Embryonic facial prominence (tissue), 1 donor: Measurements from ENCODE around the gene PCSK9.

Experiments used
- DNase-seq: peaks from one replicate; pipeline ENCODE4 v3.0.0-alpha.2; 2016; ENCODE audit errors: extremely low spot score

PCSK9 gene

DNA sequence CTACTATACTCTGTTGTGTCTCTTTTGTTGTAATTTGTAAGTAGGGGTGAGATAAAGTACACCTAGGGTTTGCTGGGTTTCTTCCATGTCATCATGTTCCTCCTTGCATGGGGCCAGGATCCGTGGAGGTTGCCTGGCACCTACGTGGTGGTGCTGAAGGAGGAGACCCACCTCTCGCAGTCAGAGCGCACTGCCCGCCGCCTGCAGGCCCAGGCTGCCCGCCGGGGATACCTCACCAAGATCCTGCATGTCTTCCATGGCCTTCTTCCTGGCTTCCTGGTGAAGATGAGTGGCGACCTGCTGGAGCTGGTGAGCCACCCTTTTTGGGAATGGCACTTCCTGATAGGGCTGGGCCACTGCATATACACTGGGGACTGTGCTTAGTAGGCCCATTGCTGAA is 4.4 kb downstream of the PCSK9 start:
- no peak for DNase-seq

DNA sequence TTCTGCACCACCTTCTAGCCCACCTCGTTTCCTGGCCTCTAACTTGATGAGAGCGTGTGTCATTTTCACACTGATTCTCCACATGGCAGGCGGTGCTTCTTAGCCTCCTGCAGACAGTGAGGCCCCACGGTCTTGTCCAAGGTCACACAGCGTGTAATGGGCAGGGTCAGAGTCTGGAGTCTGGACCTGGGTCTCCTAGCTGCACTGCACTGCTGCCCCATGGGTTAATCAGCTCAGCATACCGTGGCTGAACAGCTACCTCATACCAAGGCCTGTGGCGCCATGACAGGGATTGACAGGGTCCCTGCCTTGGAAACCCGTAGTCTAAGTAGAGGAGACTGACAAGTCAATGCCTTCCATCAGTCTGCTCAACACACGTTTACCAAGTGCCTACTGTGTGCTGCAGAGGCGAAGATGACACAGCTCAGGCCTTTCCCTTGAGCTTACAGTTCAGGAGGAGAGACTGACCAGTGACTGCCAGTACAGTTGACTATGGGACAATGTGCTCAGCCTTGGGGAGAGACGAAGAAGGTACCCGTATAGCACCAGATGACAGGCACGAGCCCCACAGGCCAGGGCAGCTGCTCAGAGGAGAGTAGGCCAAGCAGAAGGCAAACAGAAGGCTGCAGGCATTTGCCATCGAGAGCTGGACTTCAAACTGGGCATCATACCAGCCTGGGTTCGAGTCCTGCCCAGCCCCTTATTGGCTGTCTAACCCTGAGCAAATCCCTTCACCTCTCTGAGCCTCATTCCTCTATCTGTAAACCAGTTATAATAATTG is 5.5 kb downstream of the PCSK9 start:
- DNase-seq: no peak

DNA sequence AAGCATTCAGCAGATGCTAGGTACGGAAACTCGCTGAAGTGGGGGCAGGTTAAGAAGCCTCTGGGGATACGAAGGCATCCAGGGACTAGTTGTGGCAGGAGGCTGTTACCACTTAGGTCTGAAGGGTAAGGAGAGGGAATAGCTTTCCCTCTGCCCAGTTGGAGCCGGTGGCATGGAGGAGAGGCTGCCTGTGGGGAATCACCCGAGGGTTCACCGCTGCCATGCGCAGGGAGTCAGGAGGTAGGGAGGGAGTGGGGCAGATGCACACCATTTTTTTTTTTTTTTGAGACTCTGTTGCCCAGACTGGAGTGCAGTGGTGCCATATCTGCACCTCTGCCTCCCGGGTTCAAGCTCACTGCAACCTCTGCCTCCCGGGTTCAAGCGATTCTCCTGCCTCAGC is 6.1 kb downstream of the PCSK9 start:
- DNase-seq: no peak

DNA sequence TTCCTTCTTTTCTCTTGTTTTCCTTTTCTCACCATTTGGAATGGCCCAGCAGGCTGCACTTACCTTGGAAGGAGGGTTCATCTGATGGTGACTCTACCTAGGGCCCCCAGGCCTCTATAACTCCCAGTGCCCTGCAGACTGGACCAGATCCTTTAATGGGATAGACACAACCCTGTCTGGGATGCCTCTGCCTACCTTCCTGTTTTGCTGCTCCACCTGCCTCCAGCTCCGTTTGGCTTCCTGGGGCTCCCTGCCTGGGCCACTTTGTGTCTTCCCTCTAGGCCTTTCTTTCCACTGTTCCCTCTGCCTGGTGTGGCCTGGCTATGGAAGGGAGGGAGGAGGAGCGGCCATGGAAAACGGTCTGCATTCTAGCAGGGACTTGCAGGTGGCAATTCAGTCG is 7.5 kb downstream of the PCSK9 start:
- no peak for DNase-seq

DNA sequence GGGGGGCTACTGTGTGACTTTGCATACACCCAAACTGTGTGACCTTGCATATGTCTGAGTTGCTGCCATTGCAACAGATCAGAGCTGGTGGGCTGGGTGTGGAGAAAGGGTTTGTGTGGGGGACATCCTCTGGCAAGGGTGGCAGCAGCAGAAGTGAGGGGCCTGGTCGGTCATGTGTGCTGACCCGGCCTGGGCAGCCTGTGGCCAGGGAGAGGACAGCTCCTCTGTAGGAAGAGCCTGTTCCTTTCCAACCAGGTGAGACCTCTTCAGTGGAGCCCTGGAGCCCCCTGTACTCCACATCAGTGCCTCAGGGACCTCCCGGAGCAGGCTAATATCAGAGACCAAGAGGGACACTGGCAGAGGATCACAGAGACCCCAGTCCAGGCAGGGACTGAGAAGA is 8.3 kb downstream of the PCSK9 start:
- DNase-seq: no peak

DNA sequence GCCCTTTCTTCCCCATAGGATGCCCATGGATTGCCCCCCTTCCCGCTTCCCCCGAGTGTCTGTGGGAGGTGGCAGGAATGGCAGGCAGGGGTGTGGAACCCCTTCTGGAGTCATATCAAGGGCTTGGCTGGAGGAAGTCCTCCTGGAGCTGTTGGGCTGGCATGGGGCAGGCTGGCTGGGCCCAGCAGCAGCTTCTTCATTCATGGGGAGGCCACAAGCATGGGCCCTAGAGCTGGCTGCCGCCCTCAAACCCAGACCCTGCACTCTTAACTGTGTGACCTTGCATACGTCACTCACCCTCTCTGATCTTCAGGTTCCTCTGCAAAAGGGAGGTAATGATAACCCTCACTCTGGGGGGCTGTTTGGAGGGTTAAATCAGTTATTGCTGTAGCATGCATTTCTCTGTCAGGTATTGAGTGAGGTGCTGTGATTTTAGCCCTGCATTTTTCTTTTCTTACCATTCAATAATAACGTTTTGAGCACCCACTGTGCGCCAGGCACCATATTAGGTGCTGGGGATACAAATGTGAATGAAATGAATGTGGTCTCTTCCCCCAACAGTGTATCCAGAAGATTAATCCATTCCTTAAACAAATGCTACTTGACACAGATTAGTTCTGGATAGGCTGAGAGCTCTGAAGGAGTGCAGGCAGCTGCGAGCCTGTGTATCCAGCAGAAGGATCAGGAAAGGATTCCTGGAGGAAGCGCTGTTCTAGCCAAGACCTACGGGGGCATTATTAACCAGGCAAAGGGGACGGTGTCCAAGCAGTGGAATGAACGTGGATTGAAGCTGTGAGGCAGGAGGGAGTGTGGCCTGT is 9.3 kb downstream of the PCSK9 start:
- no peak for DNase-seq

DNA sequence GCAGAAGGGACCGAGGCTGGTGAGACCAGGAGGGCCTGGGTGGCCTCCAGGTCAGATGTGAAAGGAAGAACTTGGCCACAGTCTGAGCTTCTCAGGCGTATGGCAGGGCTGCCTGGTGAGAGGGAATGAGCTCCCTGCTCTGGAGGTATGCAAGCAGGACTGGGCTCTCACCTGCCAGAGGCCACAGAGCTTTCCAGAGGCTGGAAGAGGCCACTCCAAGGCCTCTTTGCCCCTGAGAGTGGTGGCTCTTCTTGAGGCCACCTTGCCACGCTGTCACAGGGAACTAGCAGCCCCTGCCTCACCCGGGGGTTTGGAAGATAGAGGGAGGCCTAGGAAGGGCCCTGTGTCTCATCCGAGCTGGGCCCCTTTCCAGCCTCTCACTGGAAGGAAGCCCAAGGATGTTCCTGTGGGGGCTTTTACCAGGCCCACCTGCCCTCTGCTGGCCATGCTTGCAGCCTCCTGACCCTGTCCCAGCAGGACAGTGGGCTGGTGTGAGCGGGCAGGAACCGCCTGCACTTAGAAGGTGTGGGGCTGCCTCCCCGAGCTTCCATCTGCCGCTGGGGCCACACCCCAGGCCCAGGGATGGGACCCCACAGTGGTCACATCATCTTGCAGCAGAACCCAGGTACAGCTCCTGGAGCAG is 10.0 kb downstream of the PCSK9 start:
- DNase-seq: no peak

DNA sequence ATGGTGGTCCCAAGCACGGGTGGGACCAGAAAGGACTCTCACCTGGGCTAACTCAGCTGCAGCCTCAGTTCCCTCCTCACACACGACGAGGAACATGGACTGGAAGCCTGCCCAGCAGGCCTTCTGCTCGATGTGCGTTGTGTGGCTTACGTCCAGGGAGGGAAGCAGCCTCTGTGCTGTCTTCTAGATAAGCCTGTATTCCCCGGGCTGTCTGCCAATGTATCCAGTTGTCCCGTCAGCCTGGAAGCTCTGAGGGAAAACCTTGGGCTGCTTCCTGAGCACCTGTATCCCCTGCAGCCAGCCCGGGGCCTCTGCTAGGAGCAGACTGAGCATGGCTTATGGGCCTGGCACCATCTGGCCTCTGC is 10.5 kb downstream of the PCSK9 start:
- no peak for DNase-seq

DNA sequence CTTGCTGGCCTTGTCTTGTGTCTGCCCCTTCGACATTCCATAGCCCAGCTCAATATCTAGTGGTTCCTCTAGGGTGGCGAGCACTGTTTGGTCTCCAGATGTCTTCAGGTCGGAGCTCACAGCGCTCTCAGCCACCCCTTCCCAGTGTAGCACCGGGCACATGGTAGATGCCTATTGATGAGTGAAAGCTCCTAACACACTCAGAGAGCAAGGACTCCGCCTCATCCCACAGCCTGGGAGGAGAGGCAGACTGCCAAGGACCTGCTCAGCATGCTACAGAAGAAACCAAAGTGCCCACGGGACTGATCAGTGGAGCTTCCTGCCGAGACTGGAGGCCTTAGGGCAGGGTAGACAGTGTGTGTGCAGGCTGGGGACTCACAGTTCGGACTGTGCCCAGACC is 10.9 kb downstream of the PCSK9 start:
- DNase-seq: no peak

DNA sequence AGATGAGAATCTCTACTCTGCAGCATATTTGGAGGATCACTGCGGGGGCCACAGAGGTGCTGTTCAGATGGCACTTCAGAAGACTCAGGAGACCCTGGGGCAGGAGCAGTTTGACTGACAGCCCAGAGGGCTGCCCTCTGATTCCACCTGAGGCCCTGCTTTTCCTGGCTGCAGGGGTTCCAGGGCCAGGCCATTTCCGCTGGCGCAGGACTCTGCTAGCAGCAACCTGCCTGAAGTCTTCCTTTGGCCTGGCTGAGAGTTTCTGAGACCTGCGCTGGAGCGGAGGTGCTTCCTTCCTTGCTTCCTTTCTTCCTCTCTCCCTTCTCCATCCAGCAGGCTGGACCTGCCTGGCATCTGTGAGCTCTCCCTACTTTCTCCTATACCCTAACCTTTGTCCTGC is 11.8 kb downstream of the PCSK9 start:
- no peak for DNase-seq

DNA sequence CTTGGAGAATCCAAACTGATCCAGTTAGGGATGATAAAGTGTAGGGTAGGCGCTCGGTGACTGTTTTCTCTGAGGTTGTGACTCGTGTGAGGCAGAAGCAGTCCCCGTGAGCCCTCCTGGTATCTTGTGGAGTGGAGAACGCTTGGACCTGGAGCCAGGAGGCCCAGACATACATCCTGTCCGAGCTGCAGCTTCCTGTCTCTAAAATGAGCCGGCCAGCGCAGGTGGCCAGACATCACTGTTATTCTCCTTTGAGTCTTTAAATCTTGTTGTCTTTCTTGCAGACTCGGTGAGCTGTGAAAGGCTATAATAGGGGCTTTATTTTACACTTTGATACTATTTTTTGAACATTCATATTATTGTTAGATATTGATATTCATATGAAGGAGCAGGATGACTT is 12.3 kb downstream of the PCSK9 start:
- DNase-seq: no peak

DNA sequence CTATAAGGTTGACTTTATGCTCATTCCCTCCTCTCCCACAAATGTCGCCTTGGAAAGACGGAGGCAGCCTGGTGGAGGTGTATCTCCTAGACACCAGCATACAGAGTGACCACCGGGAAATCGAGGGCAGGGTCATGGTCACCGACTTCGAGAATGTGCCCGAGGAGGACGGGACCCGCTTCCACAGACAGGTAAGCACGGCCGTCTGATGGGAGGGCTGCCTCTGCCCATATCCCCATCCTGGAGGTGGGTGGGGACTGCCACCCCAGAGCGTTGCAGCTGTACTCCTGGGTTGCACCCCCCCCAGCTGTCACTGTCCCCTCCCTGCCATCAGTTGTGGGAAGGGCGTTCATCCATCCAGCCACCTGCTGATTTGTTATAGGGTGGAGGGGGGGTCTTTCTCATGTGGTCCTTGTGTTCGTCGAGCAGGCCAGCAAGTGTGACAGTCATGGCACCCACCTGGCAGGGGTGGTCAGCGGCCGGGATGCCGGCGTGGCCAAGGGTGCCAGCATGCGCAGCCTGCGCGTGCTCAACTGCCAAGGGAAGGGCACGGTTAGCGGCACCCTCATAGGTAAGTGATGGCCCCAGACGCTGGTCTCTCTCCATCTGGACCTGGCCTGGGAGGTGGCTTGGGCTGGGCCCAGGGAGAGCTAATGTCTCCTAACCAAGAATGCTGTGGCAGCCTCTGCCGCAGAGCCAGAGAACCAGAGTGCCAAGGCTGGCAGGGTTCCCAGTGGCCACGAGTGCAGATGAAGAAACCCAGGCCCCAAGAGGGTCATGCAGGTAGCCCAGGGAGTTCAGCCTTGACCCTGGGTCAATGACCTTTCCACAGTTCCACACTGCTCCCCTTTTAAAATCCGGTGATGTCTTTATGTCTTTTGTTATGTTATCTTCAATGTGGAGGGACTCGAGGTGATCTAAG is 13.1 kb downstream of the PCSK9 start:
- no peak for DNase-seq

DNA sequence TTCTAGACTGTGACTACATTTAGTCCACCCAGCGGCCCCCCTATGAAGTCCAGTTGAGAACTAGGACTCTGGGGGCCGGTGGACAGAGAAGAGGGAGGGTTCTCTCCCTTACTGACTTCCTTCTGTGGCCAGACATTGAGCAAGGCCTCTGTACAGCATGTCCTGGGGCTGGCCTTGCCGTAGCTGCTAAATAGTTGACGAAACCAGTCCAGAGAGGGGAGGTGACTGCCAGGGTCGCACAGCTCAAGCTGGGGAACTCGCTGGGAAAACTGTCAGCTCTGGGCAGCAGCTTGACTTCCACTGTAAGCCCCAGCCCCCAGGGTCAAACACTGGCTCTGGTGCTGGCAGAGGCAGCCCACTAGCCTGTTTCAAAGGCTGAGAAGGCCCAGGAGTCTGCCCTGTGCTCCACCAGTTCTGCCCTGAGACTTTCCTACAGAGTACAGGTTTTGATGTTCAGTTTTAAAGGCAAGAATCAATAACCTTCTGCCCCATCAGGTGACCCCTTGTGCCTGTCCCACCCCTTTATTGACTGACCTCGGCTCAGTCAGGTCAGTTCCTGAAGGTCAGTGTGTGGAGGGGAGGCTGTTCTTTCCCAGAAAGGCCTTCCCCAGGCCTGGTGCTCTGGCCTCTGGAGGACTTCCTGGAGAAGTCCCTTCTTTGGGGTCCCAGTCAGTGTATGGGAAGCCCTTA is 14.1 kb downstream of the PCSK9 start:
- DNase-seq: no peak

DNA sequence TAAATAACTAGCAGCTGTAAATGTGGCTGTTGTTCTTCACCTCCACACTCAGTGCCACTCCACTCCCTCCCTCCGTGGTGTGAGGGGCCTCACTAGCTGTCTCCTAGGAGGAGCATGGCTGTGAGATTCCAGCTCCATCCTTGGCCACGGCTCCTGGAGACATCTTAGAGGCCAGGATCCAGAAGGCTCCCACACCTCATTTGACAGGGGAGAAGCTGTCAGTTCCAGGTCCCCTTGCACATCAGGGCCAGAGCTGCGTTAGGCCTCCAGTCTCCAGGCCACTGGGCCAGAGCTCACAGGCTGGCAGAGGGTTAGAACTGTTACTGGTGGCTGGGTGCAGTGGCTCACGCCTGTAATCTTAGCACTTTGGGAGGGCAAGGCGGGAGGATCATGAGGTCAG is 15.0 kb downstream of the PCSK9 start:
- DNase-seq: no peak

DNA sequence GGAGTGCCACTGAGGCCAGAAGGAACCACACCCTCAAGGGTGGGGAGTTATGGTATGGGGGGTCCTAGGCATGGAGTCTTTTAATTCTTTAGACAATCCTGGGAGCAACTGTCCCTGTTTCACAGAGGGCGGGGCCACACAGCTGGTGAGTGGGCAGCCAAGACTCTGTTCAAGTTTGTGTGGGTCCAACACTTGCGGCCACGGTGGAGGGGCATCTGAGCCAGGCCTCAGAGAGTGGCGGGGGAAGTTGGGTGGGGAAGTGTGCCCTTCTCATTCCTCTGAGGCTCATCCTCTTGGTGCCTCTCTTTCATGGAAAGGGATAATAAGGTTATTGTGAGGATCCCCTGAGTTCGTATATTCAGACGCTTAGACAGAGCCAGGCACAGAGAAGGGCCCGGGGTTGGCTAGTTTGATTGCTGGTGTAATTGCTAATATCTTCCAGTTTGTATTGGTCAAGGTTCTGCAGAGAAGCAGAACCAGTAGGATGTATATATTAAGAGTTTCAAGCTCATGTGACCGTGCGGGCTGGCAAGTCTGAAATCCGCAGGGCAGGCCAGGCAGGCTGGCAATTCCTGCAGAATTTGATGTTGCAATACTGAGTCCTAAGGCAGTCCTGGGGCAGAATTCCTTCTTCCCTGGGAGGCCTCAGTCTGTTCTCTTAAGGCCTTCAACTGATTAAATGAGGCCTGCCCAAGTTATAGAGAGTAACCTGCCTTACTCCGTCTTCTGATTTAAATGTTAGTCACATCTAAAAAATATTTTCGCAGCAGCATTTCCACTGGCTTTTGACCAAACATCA is 15.9 kb downstream of the PCSK9 start:
- no peak for DNase-seq

DNA sequence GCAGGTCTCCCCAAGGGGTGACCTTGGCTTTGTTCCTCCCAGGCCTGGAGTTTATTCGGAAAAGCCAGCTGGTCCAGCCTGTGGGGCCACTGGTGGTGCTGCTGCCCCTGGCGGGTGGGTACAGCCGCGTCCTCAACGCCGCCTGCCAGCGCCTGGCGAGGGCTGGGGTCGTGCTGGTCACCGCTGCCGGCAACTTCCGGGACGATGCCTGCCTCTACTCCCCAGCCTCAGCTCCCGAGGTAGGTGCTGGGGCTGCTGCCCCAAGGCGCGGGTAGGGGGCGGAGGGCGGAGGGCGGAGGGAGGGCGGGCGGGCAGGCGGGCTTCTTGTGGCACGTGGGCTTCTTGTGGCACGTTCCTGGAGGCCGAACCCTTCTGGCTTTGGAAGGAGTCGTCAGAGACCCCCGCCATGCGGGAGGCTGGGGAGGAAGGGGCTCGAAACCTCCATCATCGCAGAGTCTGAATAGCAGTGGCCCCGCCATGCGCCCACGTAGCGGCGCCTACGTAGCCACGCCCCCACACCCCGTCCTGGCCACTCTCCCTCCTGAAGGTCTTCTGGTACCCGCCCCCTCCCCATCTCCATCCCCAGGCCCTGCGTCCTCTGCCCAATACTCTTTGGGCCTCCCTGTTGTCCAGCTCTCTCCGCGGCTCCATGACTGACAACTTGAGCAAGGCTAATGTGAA is 16.7 kb downstream of the PCSK9 start:
- DNase-seq: no peak

DNA sequence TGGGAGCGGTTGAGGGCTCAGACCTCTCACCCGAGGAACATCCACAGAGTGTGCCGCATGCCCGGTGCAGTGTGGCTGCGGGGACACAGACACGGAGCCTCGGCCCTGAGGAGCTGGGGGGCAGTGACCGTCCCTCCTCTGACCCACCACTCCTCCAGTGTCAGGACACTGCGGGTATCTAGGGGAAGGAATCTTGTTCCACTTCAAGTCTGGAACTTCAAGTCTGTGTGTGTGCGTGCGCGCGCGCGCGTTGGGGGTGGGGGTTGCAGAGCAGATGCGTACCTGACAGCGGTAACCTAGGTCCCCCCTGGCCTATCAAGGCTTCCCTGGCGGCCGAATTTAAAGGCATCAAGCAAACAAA is 17.3 kb downstream of the PCSK9 start:
- no peak for DNase-seq

DNA sequence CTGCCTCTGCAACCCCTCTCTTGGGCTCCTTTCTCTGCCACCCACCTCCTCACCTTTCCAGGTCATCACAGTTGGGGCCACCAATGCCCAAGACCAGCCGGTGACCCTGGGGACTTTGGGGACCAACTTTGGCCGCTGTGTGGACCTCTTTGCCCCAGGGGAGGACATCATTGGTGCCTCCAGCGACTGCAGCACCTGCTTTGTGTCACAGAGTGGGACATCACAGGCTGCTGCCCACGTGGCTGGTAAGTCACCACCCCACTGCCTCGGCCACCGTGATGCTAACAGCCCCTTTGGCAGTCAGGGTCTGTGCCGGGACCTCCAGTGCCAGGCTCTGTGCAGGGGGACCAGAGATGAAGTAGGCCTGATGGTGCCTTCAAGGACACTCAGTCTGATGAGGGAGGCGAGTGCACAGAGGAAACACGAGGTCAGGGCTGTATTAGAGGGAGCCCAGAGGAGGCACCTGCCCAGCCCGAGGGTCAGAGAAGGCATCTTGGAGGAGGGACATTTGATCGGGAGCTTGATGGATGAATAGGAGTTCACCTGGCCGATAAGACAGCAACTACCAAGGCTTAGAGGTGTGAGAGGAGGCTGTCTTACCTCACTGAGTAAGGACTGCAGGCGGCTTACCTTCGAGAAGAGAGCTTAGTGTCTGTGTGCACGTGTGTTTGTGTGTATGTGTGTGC is 18.1 kb downstream of the PCSK9 start:
- DNase-seq: no peak

DNA sequence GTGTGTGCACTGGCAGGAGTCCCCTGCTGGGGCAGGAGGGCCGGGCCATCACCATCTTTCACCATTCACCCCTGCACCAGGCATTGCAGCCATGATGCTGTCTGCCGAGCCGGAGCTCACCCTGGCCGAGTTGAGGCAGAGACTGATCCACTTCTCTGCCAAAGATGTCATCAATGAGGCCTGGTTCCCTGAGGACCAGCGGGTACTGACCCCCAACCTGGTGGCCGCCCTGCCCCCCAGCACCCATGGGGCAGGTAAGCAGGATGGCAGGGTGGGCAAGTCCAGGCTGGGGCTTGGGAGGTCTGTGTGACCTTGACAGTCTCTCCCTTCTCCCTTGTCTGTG is 18.6 kb downstream of the PCSK9 start:
- DNase-seq: no peak
